SU-DHL-6 (cell line): ENCODE measurements around the gene ERAP2.

Experiments used
- H2AFZ ChIP-seq: fragments of 200-600 bp; sonication (generic); 2 replicates; pipeline ENCODE4 v1.6.1; 2014; ENCODE audit warnings: low read depth, mild to moderate bottlenecking, moderate library complexity, mixed read lengths, antibody characterized with exemption, low read length; ENCODE audit not compliant: severe bottlenecking
- H3F3A ChIP-seq: fragments of 200-600 bp; shearing (Covaris generic); 2 replicates; pipeline ENCODE4 v1.6.0; 2016; ENCODE audit warnings: antibody characterized with exemption, mild to moderate bottlenecking; ENCODE audit not compliant: insufficient read depth
- H3K27ac ChIP-seq: fragments of 200-600 bp; sonication (generic); 2 replicates; pipeline ENCODE4 v1.5.1; 2016; ENCODE audit warnings: low read depth, mild to moderate bottlenecking, low read length, moderate library complexity, mixed read lengths
- H3K27me3 ChIP-seq: fragments of 200-600 bp; sonication (generic), shearing (Covaris generic); 2 replicates; pipeline ENCODE4 v1.6.0; 2014; ENCODE audit warnings: mild to moderate bottlenecking, low read length
- H3K36me3 ChIP-seq: fragments of 200-600 bp; sonication (generic); 2 replicates; pipeline ENCODE4 v1.6.1; 2014; ENCODE audit warnings: mild to moderate bottlenecking, low read length, mixed read lengths
- H3K4me2 ChIP-seq: fragments of 300-600, 200-600 bp; shearing (Covaris generic), sonication (generic); 2 replicates; pipeline ENCODE4 v1.6.0; 2014; ENCODE audit warnings: low read length, low read depth, mild to moderate bottlenecking; ENCODE audit not compliant: poor library complexity, severe bottlenecking
- H3K4me3 ChIP-seq: fragments of 200-600 bp; sonication (generic); 2 replicates; pipeline ENCODE4 v1.5.1; 2014; ENCODE audit warnings: antibody characterized with exemption, low read length, mild to moderate bottlenecking, mixed read lengths; ENCODE audit not compliant: insufficient read depth, poor library complexity, severe bottlenecking
- H3K79me2 ChIP-seq: fragments of 200-600 bp; sonication (generic); 2 replicates; pipeline ENCODE4 v1.6.1; 2014; ENCODE audit warnings: mild to moderate bottlenecking, low read length, moderate library complexity; ENCODE audit not compliant: insufficient read depth
- H3K9ac ChIP-seq: fragments of 200-600 bp; sonication (generic); 2 replicates; pipeline ENCODE4 v1.7.0; 2014; ENCODE audit warnings: mild to moderate bottlenecking, low read length
- H3K9me2 ChIP-seq: fragments of 200-600 bp; sonication (generic); replicated peaks from 2 replicates; pipeline ENCODE4 v1.6.1; 2014; ENCODE audit warnings: low read length; ENCODE audit not compliant: insufficient read depth
- H3K9me3 ChIP-seq: fragments of 200-600 bp; sonication (generic); 2 replicates; pipeline ENCODE4 v1.6.1; 2014; ENCODE audit warnings: low read length, mixed read lengths; ENCODE audit not compliant: insufficient read depth
- H4K20me1 ChIP-seq: fragments of 200-600 bp; sonication (generic); 2 replicates; pipeline ENCODE4 v1.6.1; 2014; ENCODE audit warnings: low read depth, mild to moderate bottlenecking, antibody characterized with exemption, low read length, moderate library complexity, mixed read lengths
- CTCF ChIP-seq: fragments of 200-600 bp; sonication (generic); IDR thresholded peaks from one replicate; pipeline ENCODE4 v1.5.1; 2017; ENCODE audit warnings: antibody characterized with exemption, mild to moderate bottlenecking, low read length, moderate library complexity; ENCODE audit not compliant: insufficient read depth, poor library complexity, severe bottlenecking
- EZH2phosphoT487 ChIP-seq: fragments of 200-600 bp; sonication (generic), shearing (Covaris generic); conservative IDR thresholded peaks from 2 replicates; pipeline ENCODE4 v1.6.1; 2018; ENCODE audit warnings: mild to moderate bottlenecking, antibody characterized with exemption, low read length, moderate library complexity, mixed read lengths

The ERAP2 gene

GRCh38 chr5:96941140-96941539 lies 64.8 kb downstream of the ERAP2 start:
- Histone ChIP-seq H3K9me2 (no peaks in the 10 kb centered on the region), H3K9ac (no peak overlapping the region), H4K20me1 (peaks cover 17% of the 10 kb centered on the region; the same call in 1 of the 2 replicates), H3K27me3 (no peaks in the 10 kb centered on the region), H3K9me3 (no peaks in the 10 kb centered on the region), H3F3A (peaks cover 24% of the 10 kb centered on the region; the same call in 1 of the 2 replicates), H2AFZ (no peak overlapping the region), H3K36me3 (peaks cover 24% of the 10 kb centered on the region), H3K79me2 (peaks cover 97% of the 10 kb centered on the region), H3K4me2 (no peak overlapping the region), H3K27ac (no peak overlapping the region), H3K4me3 (no peak overlapping the region)
- TF ChIP-seq EZH2phosphoT487 (no peak), CTCF (no peak)

GRCh38 chr5:96942078-96942477 lies 65.8 kb downstream of the ERAP2 start:
- H3K9ac ChIP-seq: no peak overlapping the region
- H3F3A ChIP-seq: peaks cover 32% of the 10 kb centered on the region; the same call in 1 of the 2 replicates
- H3K27ac ChIP-seq: no peak overlapping the region
- H3K79me2 ChIP-seq: peaks cover 97% of the 10 kb centered on the region
- TF ChIP-seq EZH2phosphoT487 (no peak), CTCF (no peak)
- no peaks in the 10 kb centered on the region for H3K9me2 ChIP-seq
- no peak overlapping the region for H3K4me3 ChIP-seq
- no peaks in the 10 kb centered on the region for H3K9me3 ChIP-seq
- peaks cover 24% of the 10 kb centered on the region for H3K36me3 ChIP-seq
- H3K27me3 ChIP-seq: no peaks in the 10 kb centered on the region
- H2AFZ ChIP-seq: no peak overlapping the region
- H4K20me1 ChIP-seq: peaks cover 20% of the 10 kb centered on the region; the same call in 1 of the 2 replicates
- H3K4me2 ChIP-seq: no peak overlapping the region

GRCh38 chr5:96942911-96943310 lies 66.6 kb downstream of the ERAP2 start:
- H3K9me2 ChIP-seq: no peaks in the 10 kb centered on the region
- TF ChIP-seq CTCF (no peak), EZH2phosphoT487 (no peak)
- no peak overlapping the region for H3K4me3 ChIP-seq
- no peak overlapping the region for H3K27ac ChIP-seq
- no peak overlapping the region for H3K4me2 ChIP-seq
- no peaks in the 10 kb centered on the region for H3K9me3 ChIP-seq
- H3K79me2 ChIP-seq: peaks cover 97% of the 10 kb centered on the region
- H2AFZ ChIP-seq: no peak overlapping the region
- no peak overlapping the region for H3K9ac ChIP-seq
- H4K20me1 ChIP-seq: peaks cover 13% of the 10 kb centered on the region; the same call in 1 of the 2 replicates
- no peaks in the 10 kb centered on the region for H3K27me3 ChIP-seq
- H3K36me3 ChIP-seq: peaks cover 23% of the 10 kb centered on the region
- H3F3A ChIP-seq: peaks cover 30% of the 10 kb centered on the region; the same call in 1 of the 2 replicates
